ENCODE data around the gene B4GALT1. TPM values are rescaled to one million over a fixed set of nuclear protein-coding genes. Genes with fewer than 3 reads are reported as not detected.

Gene B4GALT1
- total and polyA plus RNA-seq, 2 of the 8 experiments (the other 6 are each of a cell fraction or from before 2014, with no cell fraction given), result 12.8 to 18.2 TPM

DNA sequence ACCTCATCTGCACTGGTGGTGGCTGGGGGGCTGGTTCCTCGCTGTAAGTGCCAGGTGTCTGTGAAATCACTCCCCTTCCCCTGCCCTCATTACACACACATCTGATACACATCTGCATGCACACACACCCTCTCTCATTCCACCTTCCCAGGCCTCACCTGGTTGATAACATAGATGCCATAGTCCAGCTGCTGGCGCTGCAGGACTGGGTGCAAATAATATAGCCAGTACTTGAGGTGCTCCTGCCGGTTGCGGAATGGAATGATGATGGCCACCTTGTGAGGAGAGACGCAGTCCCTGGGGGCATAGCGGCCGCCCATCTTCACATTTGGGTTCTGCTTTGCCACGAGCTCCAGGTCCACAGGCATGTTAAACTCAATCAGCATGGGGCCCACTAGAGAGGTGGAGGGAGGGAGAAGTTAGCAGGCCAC, 32.1 kb downstream of the B4GALT1 start (continued):
- TF ChIP-seq TAF1 (IDR thresholded peaks at IDR 0.05; ENCODE audit: low read depth, low read length) (no peak), FOSL1 (IDR thresholded peaks at IDR 0.05; ENCODE audit: insufficient read depth, low read depth, low read length) (no peak), NANOG (IDR thresholded peaks at IDR 0.05; ENCODE audit: insufficient read depth, low read depth, low read length, poor library complexity, severe bottlenecking) (no peak), TCF12 (IDR thresholded peaks at IDR 0.05; ENCODE audit: low read depth, low read length) (no peak), JUND (IDR thresholded peaks at IDR 0.05; ENCODE audit: low read length) (no peak), MAFK (IDR thresholded peaks at IDR 0.05; ENCODE audit: low read depth, low read length) (no peak)
- TF ChIP-seq, protein P1, sequence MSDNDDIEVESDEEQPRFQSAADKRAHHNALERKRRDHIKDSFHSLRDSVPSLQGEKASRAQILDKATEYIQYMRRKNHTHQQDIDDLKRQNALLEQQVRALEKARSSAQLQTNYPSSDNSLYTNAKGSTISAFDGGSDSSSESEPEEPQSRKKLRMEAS (IDR thresholded peaks at IDR 0.05), result no peak
